H1 (cell line): ENCODE results near the gene BNIP5.

Source experiments
- BRCA1 ChIP-seq: IDR thresholded peaks from 2 replicates; pipeline ENCODE4 v1.6.1; 2012; ENCODE audit warnings: low read depth, low read length, improper control_type of control experiment
- CREB1 ChIP-seq: IDR thresholded peaks from 2 replicates; pipeline ENCODE4 v1.6.1; 2012; ENCODE audit warnings: inconsistent platforms
- CTBP2 ChIP-seq: IDR thresholded peaks from 2 replicates; pipeline ENCODE4 v1.7.0; 2011; ENCODE audit warnings: borderline replicate concordance, mild to moderate bottlenecking, moderate library complexity, mixed read lengths, low read length; ENCODE audit not compliant: insufficient read depth, insufficient read length
- EP300 ChIP-seq, 2 experiments: IDR thresholded peaks; 1 replicate in 1 of 2; 2 replicates in 1 of 2; pipeline ENCODE4 v1.6.1; 2011 to 2012; ENCODE audit warnings: low read depth in 2 of 2, low read length in 2 of 2, mild to moderate bottlenecking in 2 of 2, borderline replicate concordance in 1 of 2, inconsistent platforms in 1 of 2, moderate library complexity in 1 of 2
- EZH2 ChIP-seq: fragments of 200-600 bp; sonication (generic); IDR thresholded peaks from 2 replicates; pipeline ENCODE4 v1.7.1; 2012; ENCODE audit warnings: low read depth, mild to moderate bottlenecking, moderate library complexity, low read length, inconsistent platforms; ENCODE audit not compliant: severe bottlenecking
- KDM1A ChIP-seq: fragments of 200-600, 300-600 bp; sonication (generic); IDR thresholded peaks from 2 replicates; pipeline ENCODE4 v1.7.1; 2016; ENCODE audit warnings: mild to moderate bottlenecking, low read length, borderline replicate concordance
- NANOG ChIP-seq: IDR thresholded peaks from 2 replicates; pipeline ENCODE4 v1.6.1; 2011; ENCODE audit warnings: low read length, low read depth, mild to moderate bottlenecking, inconsistent platforms; ENCODE audit not compliant: insufficient read depth, poor library complexity, severe bottlenecking
- POLR2A ChIP-seq, 2 experiments: IDR thresholded peaks; 1 replicate in 1 of 2; 2 replicates in 1 of 2; pipeline ENCODE4 v1.6.1; 2011; ENCODE audit warnings: low read depth in 2 of 2, low read length in 2 of 2, mild to moderate bottlenecking in 2 of 2; ENCODE audit errors: control extremely low read depth in 1 of 2
- TF ChIP-seq, protein P1 (sequence below), 3 experiments: IDR thresholded peaks; 1 replicate in 2 of 3; 2 replicates in 1 of 3; pipeline versions ENCODE4 v1.5.1 to v1.6.1; 2011; ENCODE audit warnings: low read length in 3 of 3, mild to moderate bottlenecking in 3 of 3, inconsistent platforms in 2 of 3, low read depth in 1 of 3, moderate library complexity in 1 of 3; ENCODE audit not compliant: insufficient read depth in 1 of 3; ENCODE audit errors: control extremely low read depth in 1 of 3
- TF ChIP-seq, protein P2 (sequence below): IDR thresholded peaks from 2 replicates; pipeline ENCODE4 v1.6.1; 2012; ENCODE audit warnings: inconsistent platforms
- TF ChIP-seq, protein P3 (sequence below): IDR thresholded peaks from 2 replicates; pipeline ENCODE4 v1.6.1; 2011; ENCODE audit warnings: low read depth, mild to moderate bottlenecking, low read length; ENCODE audit not compliant: insufficient read depth
- TF ChIP-seq, protein P4 (sequence below): IDR thresholded peaks from 2 replicates; pipeline ENCODE4 v1.6.1; 2012; ENCODE audit warnings: low read length, inconsistent platforms

DNA sequence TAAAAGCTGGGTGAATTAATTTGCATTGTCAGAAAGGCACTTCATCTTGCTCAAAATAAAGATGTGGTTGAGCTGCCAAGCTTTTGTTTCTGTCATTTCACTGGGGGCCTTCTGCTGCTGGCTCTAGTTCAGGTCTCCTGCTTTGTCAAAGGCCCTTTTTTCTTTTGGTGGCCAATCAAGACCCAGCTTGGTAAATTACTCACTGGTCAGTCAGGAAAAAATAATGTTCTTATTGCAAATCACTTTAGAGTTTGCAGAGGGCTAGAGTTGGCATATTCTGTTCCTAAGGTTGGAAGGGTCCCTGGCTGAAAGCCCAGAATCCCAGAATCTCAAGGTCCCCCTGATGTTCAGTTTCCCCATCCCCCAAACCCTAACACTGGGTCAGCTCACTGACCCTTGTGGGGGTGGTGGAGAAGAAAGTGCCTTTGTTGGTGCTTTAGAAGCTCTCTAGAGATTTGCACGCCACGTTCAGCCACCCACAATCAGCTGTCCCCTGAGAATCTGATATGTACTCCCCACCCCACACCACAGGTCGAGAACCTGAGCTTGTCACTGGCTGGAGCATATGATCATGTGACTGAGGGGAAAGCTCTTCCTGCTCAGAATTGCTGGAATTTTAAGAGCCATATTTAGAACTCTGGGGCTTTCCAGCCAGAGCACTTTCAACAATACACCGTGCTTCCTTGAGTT lies 21.7 kb upstream of the BNIP5 start:
- TF ChIP-seq POLR2A (IDR thresholded peaks at IDR 0.05; ENCODE audit: control extremely low read depth in 1 of 2, low read depth in 2 of 2, low read length in 2 of 2) = no peak
- TF ChIP-seq, protein P1, sequence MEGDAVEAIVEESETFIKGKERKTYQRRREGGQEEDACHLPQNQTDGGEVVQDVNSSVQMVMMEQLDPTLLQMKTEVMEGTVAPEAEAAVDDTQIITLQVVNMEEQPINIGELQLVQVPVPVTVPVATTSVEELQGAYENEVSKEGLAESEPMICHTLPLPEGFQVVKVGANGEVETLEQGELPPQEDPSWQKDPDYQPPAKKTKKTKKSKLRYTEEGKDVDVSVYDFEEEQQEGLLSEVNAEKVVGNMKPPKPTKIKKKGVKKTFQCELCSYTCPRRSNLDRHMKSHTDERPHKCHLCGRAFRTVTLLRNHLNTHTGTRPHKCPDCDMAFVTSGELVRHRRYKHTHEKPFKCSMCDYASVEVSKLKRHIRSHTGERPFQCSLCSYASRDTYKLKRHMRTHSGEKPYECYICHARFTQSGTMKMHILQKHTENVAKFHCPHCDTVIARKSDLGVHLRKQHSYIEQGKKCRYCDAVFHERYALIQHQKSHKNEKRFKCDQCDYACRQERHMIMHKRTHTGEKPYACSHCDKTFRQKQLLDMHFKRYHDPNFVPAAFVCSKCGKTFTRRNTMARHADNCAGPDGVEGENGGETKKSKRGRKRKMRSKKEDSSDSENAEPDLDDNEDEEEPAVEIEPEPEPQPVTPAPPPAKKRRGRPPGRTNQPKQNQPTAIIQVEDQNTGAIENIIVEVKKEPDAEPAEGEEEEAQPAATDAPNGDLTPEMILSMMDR (IDR thresholded peaks at IDR 0.05; ENCODE audit: control extremely low read depth in 1 of 3, insufficient read depth in 1 of 3, low read depth in 1 of 3, low read length in 3 of 3) = no peak
- no peak for TF ChIP-seq CREB1
- TF ChIP-seq KDM1A = no peak
- TF ChIP-seq EZH2 = no peak
- TF ChIP-seq CTBP2 = no peak
- TF ChIP-seq, protein P2, sequence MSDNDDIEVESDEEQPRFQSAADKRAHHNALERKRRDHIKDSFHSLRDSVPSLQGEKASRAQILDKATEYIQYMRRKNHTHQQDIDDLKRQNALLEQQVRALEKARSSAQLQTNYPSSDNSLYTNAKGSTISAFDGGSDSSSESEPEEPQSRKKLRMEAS = no peak
- TF ChIP-seq, protein P3, sequence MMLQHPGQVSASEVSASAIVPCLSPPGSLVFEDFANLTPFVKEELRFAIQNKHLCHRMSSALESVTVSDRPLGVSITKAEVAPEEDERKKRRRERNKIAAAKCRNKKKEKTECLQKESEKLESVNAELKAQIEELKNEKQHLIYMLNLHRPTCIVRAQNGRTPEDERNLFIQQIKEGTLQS = no peak
- no peak for TF ChIP-seq BRCA1
- no peak for TF ChIP-seq EP300 (IDR thresholded peaks at IDR 0.05; ENCODE audit: borderline replicate concordance in 1 of 2, low read depth in 2 of 2, low read length in 2 of 2)
- TF ChIP-seq, protein P4, sequence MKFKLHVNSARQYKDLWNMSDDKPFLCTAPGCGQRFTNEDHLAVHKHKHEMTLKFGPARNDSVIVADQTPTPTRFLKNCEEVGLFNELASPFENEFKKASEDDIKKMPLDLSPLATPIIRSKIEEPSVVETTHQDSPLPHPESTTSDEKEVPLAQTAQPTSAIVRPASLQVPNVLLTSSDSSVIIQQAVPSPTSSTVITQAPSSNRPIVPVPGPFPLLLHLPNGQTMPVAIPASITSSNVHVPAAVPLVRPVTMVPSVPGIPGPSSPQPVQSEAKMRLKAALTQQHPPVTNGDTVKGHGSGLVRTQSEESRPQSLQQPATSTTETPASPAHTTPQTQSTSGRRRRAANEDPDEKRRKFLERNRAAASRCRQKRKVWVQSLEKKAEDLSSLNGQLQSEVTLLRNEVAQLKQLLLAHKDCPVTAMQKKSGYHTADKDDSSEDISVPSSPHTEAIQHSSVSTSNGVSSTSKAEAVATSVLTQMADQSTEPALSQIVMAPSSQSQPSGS = no peak
- TF ChIP-seq NANOG = no peak
